Progenitor cell of endocrine pancreas (in vitro differentiated cells): ENCODE results near the gene SUMF1. TPM values are rescaled to one million over a fixed set of nuclear protein-coding genes. Genes with fewer than 3 reads are reported as not detected.

ENCODE experiments used
- DNase-seq: peaks from one replicate; pipeline ENCODE4 v3.0.0; 2021; ENCODE audit warnings: low spot score; ENCODE audit not compliant: unreplicated experiment
- H3K27ac Mint-ChIP-seq: 2 replicates; pipeline ENCODE4 v1.8.0; 2021; ENCODE audit warnings: mild to moderate bottlenecking, moderate library complexity, mixed read lengths
- H3K27me3 Mint-ChIP-seq: 2 replicates; pipeline ENCODE4 v1.8.0; 2021; ENCODE audit warnings: mixed read lengths
- H3K36me3 Mint-ChIP-seq: 2 replicates; pipeline ENCODE4 v1.8.0; 2022; ENCODE audit warnings: mixed read lengths; ENCODE audit not compliant: insufficient read depth
- H3K4me1 Mint-ChIP-seq: 2 replicates; pipeline ENCODE4 v1.8.0; 2021; ENCODE audit warnings: low read depth, mixed read lengths
- H3K4me3 Mint-ChIP-seq: 2 replicates; pipeline ENCODE4 v1.8.0; 2021; ENCODE audit warnings: low read depth, mild to moderate bottlenecking, moderate library complexity, mixed read lengths
- H3K9me3 Mint-ChIP-seq: 2 replicates; pipeline ENCODE4 v1.8.0; 2021; ENCODE audit warnings: low read depth, mixed read lengths
- CTCF ChIP-seq: fragments of 200-600 bp; sonication (generic); IDR thresholded peaks from one replicate; pipeline ENCODE4 v1.5.0; 2021; ENCODE audit warnings: antibody characterized with exemption, mild to moderate bottlenecking; ENCODE audit not compliant: unreplicated experiment
- total RNA-seq: library from RNA; stranded (reverse); gene quantifications from 2 replicates; pipeline ENCODE4 v1.2.1, GENCODE V29; 2021

The SUMF1 gene
- total RNA-seq, 1 donor from 2014 or later = 25.0 TPM

- Mint-ChIP-seq H3K9me3 (no peaks in the 10 kb centered on the region), H3K4me1 (peaks cover 10% of the 10 kb centered on the region), H3K27ac (no peak overlapping the region)
Measured at GRCh38 chr3:4507024-4507596, 40.0 kb upstream of the SUMF1 start.

GRCh38 chr3:4506559-4507023 is 39.5 kb upstream of the SUMF1 start:
- Mint-ChIP-seq H3K36me3 (no peaks in the 10 kb centered on the region), H3K27ac (no peak overlapping the region), H3K9me3 (no peaks in the 10 kb centered on the region), H3K4me1 (peaks cover 15% of the 10 kb centered on the region), H3K27me3 (peaks cover 4% of the 10 kb centered on the region), H3K4me3 (no peak overlapping the region)
- no peak for TF ChIP-seq CTCF
- no peak for DNase-seq

More at GRCh38 chr3:4507024-4507596, 40.0 kb upstream of the SUMF1 start:
- DNase-seq = no peak
- TF ChIP-seq CTCF = no peak
- no peaks in the 10 kb centered on the region for H3K36me3 Mint-ChIP-seq
- H3K4me3 Mint-ChIP-seq = no peak overlapping the region
- peaks cover 6% of the 10 kb centered on the region for H3K27me3 Mint-ChIP-seq

GRCh38 chr3:4505688-4506558 is 38.9 kb upstream of the SUMF1 start:
- Mint-ChIP-seq H3K27ac (no peak overlapping the region), H3K9me3 (no peaks in the 10 kb centered on the region), H3K4me1 (peaks cover 20% of the 10 kb centered on the region), H3K27me3 (peaks cover 3% of the 10 kb centered on the region), H3K4me3 (no peak overlapping the region), H3K36me3 (no peaks in the 10 kb centered on the region)
- TF ChIP-seq CTCF = no peak
- no peak for DNase-seq

- TF ChIP-seq CTCF = no peak
- no peak overlapping the region for H3K27ac Mint-ChIP-seq
- H3K9me3 Mint-ChIP-seq = no peaks in the 10 kb centered on the region
- H3K36me3 Mint-ChIP-seq = no peaks in the 10 kb centered on the region
- H3K27me3 Mint-ChIP-seq = no peaks in the 10 kb centered on the region
- no peak overlapping the region for H3K4me3 Mint-ChIP-seq
- peaks cover 20% of the 10 kb centered on the region for H3K4me1 Mint-ChIP-seq
- no peak for DNase-seq
Measured at GRCh38 chr3:4504340-4505261, 37.5 kb upstream of the SUMF1 start.

GRCh38 chr3:4503050-4503449 is 36.0 kb upstream of the SUMF1 start:
- Mint-ChIP-seq H3K9me3 (no peaks in the 10 kb centered on the region), H3K4me1 (peaks cover 17% of the 10 kb centered on the region), H3K4me3 (no peak overlapping the region), H3K36me3 (no peaks in the 10 kb centered on the region), H3K27ac (no peak overlapping the region), H3K27me3 (no peaks in the 10 kb centered on the region)
- TF ChIP-seq CTCF = no peak
- DNase-seq = no peak
